GM12872 (cell line): Measurements from ENCODE around the gene XYLT1.

ENCODE experiments used
- TF ChIP-seq, protein P1 (sequence below): IDR thresholded peaks from 3 replicates; pipeline ENCODE4 v1.5.1; 2011; ENCODE audit warnings: low read depth, mild to moderate bottlenecking, low read length, moderate library complexity; ENCODE audit not compliant: insufficient read depth

The XYLT1 gene

DNA sequence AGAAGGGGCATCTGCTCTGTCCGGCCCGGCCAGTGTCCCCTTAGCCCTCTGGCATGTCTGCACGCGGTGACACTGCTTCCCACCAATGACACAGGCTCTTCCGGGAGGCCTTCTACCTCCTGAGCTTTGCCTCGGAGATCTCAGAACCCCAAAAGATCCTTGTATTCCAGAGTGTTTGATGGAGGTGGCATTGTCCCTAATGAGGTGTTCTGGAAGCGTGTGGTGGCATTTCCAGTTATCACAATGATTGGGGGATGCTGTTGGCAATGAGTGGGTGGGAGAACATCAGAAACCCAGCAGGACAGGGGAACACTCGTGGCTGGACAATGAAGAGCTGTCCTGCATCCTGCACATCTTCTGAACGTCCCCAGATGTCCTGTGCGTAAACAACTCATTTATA, 198.0 kb downstream of the XYLT1 start:
- TF ChIP-seq, protein P1, sequence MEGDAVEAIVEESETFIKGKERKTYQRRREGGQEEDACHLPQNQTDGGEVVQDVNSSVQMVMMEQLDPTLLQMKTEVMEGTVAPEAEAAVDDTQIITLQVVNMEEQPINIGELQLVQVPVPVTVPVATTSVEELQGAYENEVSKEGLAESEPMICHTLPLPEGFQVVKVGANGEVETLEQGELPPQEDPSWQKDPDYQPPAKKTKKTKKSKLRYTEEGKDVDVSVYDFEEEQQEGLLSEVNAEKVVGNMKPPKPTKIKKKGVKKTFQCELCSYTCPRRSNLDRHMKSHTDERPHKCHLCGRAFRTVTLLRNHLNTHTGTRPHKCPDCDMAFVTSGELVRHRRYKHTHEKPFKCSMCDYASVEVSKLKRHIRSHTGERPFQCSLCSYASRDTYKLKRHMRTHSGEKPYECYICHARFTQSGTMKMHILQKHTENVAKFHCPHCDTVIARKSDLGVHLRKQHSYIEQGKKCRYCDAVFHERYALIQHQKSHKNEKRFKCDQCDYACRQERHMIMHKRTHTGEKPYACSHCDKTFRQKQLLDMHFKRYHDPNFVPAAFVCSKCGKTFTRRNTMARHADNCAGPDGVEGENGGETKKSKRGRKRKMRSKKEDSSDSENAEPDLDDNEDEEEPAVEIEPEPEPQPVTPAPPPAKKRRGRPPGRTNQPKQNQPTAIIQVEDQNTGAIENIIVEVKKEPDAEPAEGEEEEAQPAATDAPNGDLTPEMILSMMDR: no peak

DNA sequence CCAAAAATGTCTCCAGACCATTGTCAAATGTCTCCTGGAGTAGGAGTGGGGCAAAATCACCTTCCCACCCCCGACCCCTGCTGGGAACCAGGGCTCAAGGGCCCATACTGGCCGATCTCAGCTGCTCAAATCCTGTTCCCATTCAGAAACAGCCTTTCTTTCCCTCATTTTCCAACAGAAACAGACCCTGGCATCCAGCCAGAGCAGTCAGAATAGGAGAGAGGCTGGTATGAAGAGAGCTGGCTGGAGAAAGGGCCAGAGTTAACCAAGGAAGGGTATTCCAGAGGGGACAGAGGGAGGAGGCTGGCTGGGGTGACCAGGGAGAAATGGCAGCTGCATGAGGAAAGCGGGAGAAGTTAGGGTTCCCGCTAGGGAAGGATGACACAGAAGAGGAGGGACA, 199.1 kb downstream of the XYLT1 start:
- TF ChIP-seq, protein P1: no peak

DNA sequence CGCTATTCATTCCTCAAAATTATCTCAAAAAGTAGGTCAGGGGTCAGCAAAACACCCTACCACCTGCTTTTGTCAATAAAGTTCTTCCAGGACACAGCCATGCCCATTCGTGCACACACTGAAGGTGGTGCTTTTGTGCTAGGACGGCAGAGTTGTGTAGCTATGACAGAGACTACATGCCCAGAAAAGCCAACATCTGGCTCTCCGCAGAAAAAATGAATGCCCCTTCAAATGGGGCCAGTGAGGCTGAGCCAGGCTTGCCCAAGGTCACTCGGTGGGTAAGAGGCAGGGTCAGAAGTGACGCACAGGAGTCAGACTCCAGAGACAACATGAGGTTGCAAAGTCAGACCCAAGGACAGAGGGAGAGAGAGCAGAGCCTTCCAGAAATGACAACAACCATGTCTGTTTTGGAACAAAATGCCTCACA, 200.1 kb downstream of the XYLT1 start:
- TF ChIP-seq, protein P1: no peak

DNA sequence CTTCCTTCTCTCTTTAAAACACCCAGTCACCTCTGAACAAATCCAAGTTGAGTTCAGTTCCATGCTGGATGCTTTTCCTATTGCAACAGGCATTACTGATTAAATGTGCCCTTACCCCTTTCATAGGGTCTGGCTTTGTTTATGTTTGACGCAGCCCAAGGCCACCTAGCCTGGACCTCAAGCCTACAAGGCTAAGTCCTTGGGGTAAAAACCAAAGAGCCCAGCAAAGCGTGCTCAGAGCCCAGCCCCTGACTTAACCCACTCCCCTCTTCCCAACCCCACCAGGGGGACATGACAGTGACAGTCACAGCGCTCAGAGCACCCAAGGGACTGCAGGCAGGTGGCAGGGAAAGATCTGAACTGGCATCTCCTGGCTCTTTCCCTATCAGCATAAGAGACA, 200.6 kb downstream of the XYLT1 start:
- TF ChIP-seq, protein P1: no peak

DNA sequence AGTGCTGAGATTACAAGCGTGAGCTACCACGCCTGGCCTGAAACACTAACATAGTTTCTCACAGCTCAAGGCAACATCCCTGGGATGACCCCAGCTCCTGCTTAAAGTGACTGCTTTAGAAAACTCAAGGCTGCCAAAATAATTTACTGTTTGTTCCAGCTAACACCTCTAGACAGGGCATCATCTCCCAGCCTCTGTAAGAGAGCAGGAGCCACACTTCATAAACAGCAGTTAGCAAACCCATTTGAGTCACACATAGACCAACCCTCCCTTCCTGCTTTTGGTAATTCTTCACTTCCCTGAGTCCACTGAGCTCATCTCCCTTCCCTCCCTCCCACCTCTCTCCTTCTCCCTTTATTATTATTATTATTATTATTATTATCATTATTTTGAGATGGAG, 201.3 kb downstream of the XYLT1 start:
- TF ChIP-seq, protein P1: no peak

DNA sequence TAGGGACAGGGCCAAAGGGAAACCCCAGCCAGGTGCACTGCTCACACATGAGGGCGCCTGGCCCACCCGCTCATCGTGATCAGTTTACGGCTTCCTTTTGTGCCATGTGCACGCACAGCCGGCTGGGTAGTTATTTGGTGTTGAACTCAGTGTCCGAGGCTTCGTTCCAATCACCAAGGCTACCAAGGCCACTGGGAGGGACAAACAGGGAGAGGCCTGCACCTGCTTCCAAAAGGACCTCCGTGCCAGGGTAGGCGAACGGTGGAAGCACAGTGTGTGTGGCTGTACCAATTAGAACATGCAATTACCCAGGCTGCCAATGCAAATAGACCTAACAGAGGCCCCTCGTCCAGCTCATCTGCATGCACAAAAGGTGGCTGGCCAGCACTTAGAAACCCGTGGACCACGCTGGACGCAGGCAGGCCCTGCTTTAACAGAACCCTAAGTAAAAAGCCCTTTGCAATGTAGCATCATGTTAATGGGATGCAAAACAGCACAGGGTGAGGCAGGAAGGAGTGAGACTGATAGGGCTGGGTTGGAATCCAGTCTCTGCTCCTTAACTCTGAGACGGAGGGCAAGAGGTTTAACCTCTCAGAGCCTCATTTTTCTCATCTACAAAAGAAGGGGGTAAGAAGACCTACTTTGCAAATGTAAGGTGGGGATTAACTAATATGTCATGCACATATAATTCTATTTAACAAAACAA, 204.0 kb downstream of the XYLT1 start:
- TF ChIP-seq, protein P1: no peak

DNA sequence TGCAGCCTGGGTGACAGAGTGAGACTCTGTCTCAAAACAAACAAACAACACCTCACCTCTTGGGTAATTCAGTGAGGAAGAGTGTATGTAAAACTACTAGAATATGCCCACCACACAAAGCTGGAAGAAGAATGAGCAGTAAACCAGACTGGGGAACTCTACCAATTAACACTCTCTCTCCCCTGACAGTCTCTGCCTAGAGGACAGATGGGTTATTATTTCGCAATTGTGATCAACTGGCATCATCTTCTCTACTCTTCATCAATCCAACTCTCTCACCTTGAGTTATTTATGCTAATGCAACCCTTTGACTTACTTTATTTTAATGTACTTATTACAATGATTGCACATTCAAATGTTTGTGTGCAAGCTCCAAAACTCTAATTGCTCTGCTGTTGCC, 205.6 kb downstream of the XYLT1 start:
- TF ChIP-seq, protein P1: no peak
